CD4-positive, alpha-beta T cell treated with Interleukin-4 for 1 hour (primary cell): ENCODE data around the gene HRH4.

Source experiments
- DNase-seq, 2 donors: peaks; one replicate each; pipeline ENCODE4 v3.0.0-alpha.2; 2020 to 2022

The HRH4 gene

GRCh38 chr18:24466771-24467170, 6.3 kb downstream of the HRH4 start:
- no peak for DNase-seq

GRCh38 chr18:24470022-24470618, 9.7 kb downstream of the HRH4 start:
- no peak for DNase-seq

- no peak for DNase-seq
Observed at GRCh38 chr18:24470805-24471204, 10.4 kb downstream of the HRH4 start.

DNA sequence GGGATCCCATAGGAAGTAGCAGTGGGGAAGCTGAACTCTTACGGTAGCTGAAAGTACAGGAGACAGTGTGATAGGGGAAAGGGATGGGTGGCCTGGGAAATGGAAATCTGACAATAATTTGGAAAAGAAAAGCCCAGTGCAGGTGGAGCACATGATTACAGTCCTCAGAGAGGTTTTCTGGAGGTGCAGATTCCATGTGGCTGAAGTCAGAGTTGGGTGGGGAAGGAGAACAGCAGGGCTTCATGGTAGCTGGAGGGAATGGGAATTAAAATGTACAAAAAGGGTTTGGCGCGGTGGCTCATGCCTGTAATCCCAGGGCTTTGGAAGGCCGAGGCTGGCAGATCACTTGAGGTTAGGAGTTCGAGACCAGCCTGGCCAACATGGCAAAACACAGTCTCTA, 12.2 kb downstream of the HRH4 start:
- DNase-seq: no peak

DNA sequence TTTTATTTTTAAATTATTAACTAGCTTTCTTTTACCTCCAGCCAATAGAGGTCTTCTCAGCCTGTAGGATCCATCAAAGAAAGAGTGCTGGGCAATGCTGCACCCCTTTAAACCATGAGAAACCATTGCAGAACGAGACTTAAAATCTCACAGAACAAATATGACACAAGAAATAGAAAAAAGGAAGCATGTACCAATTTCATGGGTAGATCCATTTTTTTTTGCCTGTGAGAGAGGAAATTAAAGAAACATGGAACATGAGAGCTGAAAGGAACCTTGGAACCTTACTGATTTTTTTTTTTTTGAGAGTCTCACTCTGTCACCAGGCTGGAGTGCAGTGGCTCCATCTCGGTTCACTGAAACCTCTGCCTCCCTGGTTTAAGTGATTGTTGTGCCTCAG, 14.0 kb downstream of the HRH4 start:
- DNase-seq: no peak

GRCh38 chr18:24475926-24476589, 15.6 kb downstream of the HRH4 start:
- DNase-seq: peak in 1 of 2 donors; percentile 19

DNA sequence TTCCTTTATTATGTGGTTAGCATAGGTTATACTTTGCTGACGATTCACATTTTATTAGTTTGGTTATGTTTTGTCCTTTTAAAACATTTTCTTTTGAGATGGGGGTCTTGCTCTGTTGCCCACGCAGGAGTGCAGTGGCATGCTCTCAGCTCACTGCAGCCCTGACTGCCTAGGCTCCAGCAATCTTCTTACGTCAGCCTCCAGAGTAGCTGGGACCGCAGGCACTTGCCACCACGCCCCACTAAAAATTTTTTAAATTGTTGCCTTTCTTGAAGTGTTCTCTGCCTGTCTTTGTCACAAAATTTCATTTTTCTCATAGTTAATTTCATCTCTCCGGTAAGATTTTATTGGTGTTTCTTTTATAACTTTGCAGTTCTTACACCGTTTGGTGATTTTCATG, 18.9 kb downstream of the HRH4 start:
- no peak for DNase-seq

DNA sequence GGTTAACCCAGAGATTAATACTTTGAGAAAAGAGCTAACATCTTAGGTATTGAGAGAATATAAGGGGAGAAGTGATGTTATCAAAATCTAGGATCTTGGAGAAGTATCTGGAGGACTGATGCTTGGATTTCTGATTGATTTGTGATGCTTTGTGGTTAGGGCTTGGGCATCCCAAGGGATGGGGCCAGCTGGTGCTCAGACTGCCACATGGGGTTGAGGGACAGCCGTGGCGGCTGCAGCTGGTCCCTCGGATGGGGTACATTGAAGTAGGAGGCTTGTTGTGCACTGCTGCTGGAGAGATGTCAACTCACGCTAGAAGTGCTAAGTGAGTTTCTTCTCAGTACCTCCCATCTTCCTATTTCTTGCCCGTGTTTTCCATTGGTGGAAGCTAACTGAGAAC, 22.4 kb downstream of the HRH4 start:
- DNase-seq: no peak

- DNase-seq: no peak
Observed at GRCh38 chr18:24485681-24486080, 25.2 kb downstream of the HRH4 start.

GRCh38 chr18:24486684-24487083, 26.2 kb downstream of the HRH4 start:
- DNase-seq: no peak

GRCh38 chr18:24488824-24489493, 28.5 kb downstream of the HRH4 start:
- DNase-seq: peak in 1 of 2 donors; percentile 51

DNA sequence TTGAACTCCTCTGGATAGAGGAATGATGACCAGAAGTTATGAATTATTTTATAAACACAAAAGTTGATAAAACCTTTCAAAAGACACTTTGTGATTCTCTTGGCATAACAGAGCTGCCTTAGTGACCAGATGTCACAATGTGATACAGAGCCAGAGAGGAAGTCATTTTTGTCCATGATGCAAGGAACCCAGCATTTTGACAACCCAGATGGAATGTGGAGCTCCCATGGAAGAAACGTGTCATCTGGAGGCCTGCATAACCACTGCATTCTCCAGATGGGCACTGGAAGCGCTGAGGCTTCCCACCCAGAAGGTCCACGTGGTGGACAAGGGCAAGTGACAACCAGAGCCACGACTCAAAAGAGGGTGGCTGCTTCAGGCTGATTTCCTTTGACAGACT, 30.1 kb downstream of the HRH4 start:
- DNase-seq: no peak

DNA sequence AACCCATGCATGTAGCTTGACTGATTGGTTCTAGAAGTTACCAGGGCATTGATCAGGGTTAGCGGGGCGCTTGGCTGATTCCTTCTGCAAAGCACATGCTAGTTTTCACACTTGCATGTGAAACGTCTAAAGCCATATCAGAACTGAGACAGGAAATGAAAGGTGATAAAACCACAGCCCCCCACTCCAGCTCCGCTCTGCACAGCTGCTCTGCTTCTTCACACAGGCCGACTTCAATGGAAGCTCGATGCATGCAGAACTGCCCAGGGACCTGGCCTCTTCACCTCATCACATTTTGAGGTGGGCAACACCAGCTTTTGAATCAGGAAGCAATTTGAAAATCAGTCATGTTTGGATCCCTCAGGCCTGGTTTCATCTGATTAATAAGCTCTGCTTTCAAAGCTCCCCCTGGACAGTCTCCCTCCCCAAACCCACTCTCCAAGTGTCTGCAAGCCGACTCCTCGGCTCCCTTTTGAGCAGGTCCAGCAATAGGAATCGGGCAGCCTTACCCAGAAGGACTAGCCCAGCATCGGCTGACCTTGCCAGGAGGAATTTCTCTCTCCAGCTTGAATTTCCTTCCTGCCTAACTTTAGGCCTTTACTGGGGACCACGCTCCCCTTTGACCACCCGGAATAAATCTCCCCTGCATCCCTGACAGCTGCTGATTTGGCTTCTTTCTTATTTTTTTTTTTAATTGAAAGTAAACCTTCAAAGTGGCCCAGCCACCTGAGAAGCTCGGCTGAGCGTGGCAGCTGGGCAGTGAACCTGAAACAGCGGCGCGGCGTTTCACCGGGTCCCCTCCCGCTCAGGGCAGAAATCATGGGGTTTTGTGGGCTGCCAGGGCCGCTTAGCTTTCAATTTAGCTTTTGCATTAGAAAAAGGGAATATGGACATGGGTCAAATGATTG, 31.7 kb downstream of the HRH4 start:
- peak; percentile 21 to 26 for DNase-seq

GRCh38 chr18:24494586-24494985, 34.1 kb downstream of the HRH4 start:
- no peak for DNase-seq

GRCh38 chr18:24497031-24497754, 36.8 kb downstream of the HRH4 start:
- no peak for DNase-seq

DNA sequence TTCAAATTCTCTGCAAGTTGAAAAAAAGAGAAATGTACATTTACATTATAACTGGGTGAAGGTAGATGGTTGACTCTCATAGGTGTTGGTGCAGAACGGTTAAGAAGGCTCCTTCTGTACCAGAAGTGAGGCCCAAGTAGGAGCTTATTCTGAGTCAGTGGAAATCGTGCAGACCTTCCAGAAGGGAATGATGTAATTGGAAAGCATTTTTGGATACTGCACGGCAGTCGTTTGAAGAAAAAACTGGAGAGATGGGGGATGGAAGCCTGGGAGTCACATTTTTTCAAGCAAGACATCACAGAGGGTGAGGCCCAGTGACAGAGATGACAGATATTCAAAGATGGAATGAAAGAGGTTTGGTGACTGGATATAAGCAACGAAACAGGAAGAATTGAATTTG, 39.4 kb downstream of the HRH4 start:
- no peak for DNase-seq

DNA sequence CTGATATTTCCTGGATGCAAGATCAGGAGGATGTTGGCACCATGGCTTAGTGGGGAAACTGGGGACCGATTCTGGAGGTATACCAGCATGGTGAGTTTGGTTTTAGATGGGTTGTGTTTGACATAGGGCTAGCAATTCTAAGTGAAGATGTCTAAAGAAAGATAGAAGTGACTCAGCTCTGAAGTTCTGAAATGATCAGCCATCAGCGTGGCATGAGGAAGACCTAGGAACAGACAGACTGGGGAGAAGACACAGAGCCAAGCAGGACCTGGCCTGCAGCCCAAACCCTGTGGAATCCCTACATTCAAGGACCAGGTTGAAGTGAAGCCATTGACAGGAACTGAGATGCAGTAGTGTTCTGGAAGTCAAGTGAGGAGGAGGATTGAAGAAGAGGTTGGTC, 39.8 kb downstream of the HRH4 start:
- no peak for DNase-seq

GRCh38 chr18:24500766-24501165, 40.3 kb downstream of the HRH4 start:
- no peak for DNase-seq

GRCh38 chr18:24502667-24503523, 42.5 kb downstream of the HRH4 start:
- no peak for DNase-seq

GRCh38 chr18:24504401-24504800, 44.0 kb downstream of the HRH4 start:
- DNase-seq: no peak

DNA sequence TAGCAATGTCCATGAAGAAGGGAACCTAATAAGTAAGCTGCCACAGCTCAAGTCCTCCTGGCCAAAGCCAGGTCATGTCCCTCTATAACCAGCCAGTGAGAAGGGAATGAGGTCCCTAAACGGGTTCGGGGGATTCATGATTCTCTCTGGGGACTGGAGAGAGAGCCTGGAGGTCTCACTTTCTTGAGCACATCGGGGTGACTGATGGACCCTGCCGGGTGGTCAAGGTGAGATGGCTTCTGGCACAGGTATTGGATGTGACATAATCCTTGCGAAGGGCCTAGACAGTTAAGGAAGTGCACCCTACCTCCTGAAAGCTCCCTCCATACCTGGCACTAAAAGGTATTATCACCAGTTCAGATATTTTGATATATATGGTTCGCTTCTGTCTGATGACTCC, 45.7 kb downstream of the HRH4 start:
- no peak for DNase-seq

GRCh38 chr18:24509435-24509834, 49.0 kb downstream of the HRH4 start:
- DNase-seq: no peak
